PC-9 (cell line): ENCODE measurements around the gene ZBTB7C. TPM values are rescaled to one million over a fixed set of nuclear protein-coding genes. Genes with fewer than 3 reads are reported as not detected.

ENCODE experiments used
- BruUV-seq: library from RNA; stranded (reverse); fragments of 400-500 nt; replicated peaks from 2 replicates; lab custom pipeline; 2021; lab: Mats Ljungman, UMichigan
- CTCF ChIA-PET: fragments of 300-600 bp; sonication (Branson Sonifier 250); formaldehyde crosslinking; loops from one replicate; lab custom pipeline; 2022; ENCODE audit warnings: antibody characterized with exemption; lab: Charles Lee
- POLR2A ChIA-PET: fragments of 300-600 bp; sonication (Branson Sonifier 250); formaldehyde crosslinking; loops from one replicate; lab custom pipeline; 2022; ENCODE audit warnings: antibody characterized with exemption; ENCODE audit not compliant: unreplicated experiment; lab: Charles Lee
- DNase-seq, 2 experiments: peaks; one replicate each; pipeline versions ENCODE4 v3.0.0 to v3.0.0-alpha.2; 2015 to 2022; ENCODE audit warnings: mixed read lengths in 1 of 2
- H2AFZ ChIP-seq: fragments of 200-600 bp; sonication (generic); 2 replicates; pipeline ENCODE4 v1.8.1; 2017; ENCODE audit warnings: antibody characterized with exemption
- H3F3A ChIP-seq: fragments of 200-600 bp; sonication (generic); 2 replicates; pipeline ENCODE4 v1.8.1; 2017; ENCODE audit warnings: antibody characterized with exemption, mild to moderate bottlenecking, low read depth; ENCODE audit not compliant: insufficient read depth
- H3K27ac ChIP-seq: fragments of 200-600 bp; sonication (generic); 2 replicates; pipeline ENCODE4 v1.6.1; 2016; ENCODE audit warnings: mixed run types
- H3K27me3 ChIP-seq: fragments of 200-600 bp; sonication (generic); 2 replicates; pipeline ENCODE4 v1.6.1; 2016; ENCODE audit warnings: low read depth, mixed run types; ENCODE audit not compliant: insufficient read depth
- H3K36me3 ChIP-seq: fragments of 200-600 bp; sonication (generic); 2 replicates; pipeline ENCODE4 v1.6.1; 2016; ENCODE audit warnings: low read depth, mixed run types
- H3K4me1 ChIP-seq: fragments of 200-600 bp; sonication (generic); replicated peaks from 2 replicates; pipeline ENCODE4 v1.6.1; 2016; ENCODE audit warnings: mixed run types; ENCODE audit not compliant: insufficient read depth
- H3K4me2 ChIP-seq: fragments of 200-600 bp; sonication (generic); 2 replicates; pipeline ENCODE4 v1.6.1; 2017; ENCODE audit warnings: mixed run types
- H3K4me3 ChIP-seq: fragments of 200-600 bp; sonication (generic); 2 replicates; pipeline ENCODE4 v1.6.1; 2016; ENCODE audit warnings: mixed run types
- H3K79me2 ChIP-seq: fragments of 200-600 bp; sonication (generic); 2 replicates; pipeline ENCODE4 v1.6.1; 2017; ENCODE audit warnings: low read depth, mixed run types
- H3K9me2 ChIP-seq: fragments of 200-600 bp; sonication (generic); 2 replicates; pipeline ENCODE4 v1.8.1; 2017; ENCODE audit warnings: mild to moderate bottlenecking; ENCODE audit not compliant: insufficient read depth
- H3K9me3 ChIP-seq: fragments of 200-600 bp; sonication (generic); 2 replicates; pipeline ENCODE4 v1.8.1; 2016; ENCODE audit warnings: low read depth; ENCODE audit not compliant: insufficient read depth
- H4K20me1 ChIP-seq: fragments of 200-600 bp; sonication (generic); 2 replicates; pipeline ENCODE4 v1.8.1; 2017; ENCODE audit not compliant: insufficient read depth
- EZH2 ChIP-seq: fragments of 200-600 bp; sonication (generic); IDR thresholded peaks from 2 replicates; pipeline ENCODE4 v1.8.0; 2017; ENCODE audit warnings: antibody characterized with exemption, low read depth
- intact Hi-C: fragments of 100-400 bp; cut with micrococcal nuclease; formaldehyde crosslinking; loops from one replicate; pipeline ENCODE4 v1.10.0; 2022; ENCODE audit not compliant: unreplicated experiment
- total RNA-seq: library from RNA; stranded (reverse); gene quantifications from 2 replicates; pipeline ENCODE4 v1.2.3, GENCODE V29; 2021
- TF ChIP-seq, protein P1 (sequence below): fragments of 200-600 bp; sonication (generic); conservative IDR thresholded peaks from 2 replicates; pipeline ENCODE4 v1.6.1; 2017; ENCODE audit warnings: mixed run types, antibody characterized with exemption, mild to moderate bottlenecking, moderate library complexity

Gene ZBTB7C
- total RNA-seq, 1 experiment from 2014 or later = not detected

DNA sequence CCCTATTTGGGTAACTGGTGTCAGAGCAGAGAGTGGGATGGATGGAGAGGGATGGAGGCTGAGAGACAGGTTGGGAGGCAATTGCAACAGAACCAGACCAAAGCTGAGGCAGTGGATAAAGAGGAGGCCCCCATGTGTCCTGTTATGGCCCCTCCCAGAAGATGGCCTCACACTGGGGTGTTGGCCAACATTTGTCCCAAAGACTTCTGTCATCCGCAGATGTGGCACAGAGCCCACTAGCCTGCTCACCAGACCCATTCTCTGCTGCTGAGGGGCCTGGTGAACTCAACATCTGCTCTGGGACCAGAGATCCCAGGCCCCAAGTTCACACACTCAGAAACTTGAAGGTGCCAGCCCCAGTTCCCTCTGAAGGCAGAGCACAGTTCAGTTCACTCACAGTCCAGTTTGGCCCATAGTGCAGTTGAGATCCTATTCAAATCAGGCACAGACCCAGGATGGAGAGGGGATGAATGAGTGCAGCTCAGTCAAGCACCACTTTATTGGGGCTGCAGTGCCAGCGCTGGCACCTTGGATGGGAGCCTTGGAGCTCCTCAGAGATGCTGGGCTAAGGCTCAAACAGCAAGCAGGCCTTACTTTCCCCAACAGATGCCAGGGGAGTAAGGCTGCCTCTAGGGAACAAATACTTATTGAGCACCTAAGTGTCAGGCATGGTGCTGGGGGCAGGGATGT is 189.2 kb downstream of the ZBTB7C start:
- H3K27ac ChIP-seq = no peak overlapping the region
- TF ChIP-seq, protein P1, sequence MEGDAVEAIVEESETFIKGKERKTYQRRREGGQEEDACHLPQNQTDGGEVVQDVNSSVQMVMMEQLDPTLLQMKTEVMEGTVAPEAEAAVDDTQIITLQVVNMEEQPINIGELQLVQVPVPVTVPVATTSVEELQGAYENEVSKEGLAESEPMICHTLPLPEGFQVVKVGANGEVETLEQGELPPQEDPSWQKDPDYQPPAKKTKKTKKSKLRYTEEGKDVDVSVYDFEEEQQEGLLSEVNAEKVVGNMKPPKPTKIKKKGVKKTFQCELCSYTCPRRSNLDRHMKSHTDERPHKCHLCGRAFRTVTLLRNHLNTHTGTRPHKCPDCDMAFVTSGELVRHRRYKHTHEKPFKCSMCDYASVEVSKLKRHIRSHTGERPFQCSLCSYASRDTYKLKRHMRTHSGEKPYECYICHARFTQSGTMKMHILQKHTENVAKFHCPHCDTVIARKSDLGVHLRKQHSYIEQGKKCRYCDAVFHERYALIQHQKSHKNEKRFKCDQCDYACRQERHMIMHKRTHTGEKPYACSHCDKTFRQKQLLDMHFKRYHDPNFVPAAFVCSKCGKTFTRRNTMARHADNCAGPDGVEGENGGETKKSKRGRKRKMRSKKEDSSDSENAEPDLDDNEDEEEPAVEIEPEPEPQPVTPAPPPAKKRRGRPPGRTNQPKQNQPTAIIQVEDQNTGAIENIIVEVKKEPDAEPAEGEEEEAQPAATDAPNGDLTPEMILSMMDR = no peak
- TF ChIP-seq EZH2 = no peak
- H3K4me3 ChIP-seq = no peak overlapping the region
- H3K9me3 ChIP-seq = no peaks in the 10 kb centered on the region
- CTCF ChIA-PET = no interaction called here
- H3K4me2 ChIP-seq = no peak overlapping the region
- peaks cover 11% of the 10 kb centered on the region; the same call in 1 of the 2 replicates for H3K27me3 ChIP-seq
- H4K20me1 ChIP-seq = no peaks in the 10 kb centered on the region
- no peaks in the 10 kb centered on the region for H3K9me2 ChIP-seq
- H3K36me3 ChIP-seq = no peaks in the 10 kb centered on the region
- H3K4me1 ChIP-seq = peaks cover 20% of the 10 kb centered on the region
- intact Hi-C loops = no loop called here
- no peak for DNase-seq
- H3K79me2 ChIP-seq = no peaks in the 10 kb centered on the region
- H3F3A ChIP-seq = peaks cover 7% of the 10 kb centered on the region; the same call in 1 of the 2 replicates
- POLR2A ChIA-PET = no interaction called here
- H2AFZ ChIP-seq = no peak overlapping the region
- BruUV-seq = no TSS peak

DNA sequence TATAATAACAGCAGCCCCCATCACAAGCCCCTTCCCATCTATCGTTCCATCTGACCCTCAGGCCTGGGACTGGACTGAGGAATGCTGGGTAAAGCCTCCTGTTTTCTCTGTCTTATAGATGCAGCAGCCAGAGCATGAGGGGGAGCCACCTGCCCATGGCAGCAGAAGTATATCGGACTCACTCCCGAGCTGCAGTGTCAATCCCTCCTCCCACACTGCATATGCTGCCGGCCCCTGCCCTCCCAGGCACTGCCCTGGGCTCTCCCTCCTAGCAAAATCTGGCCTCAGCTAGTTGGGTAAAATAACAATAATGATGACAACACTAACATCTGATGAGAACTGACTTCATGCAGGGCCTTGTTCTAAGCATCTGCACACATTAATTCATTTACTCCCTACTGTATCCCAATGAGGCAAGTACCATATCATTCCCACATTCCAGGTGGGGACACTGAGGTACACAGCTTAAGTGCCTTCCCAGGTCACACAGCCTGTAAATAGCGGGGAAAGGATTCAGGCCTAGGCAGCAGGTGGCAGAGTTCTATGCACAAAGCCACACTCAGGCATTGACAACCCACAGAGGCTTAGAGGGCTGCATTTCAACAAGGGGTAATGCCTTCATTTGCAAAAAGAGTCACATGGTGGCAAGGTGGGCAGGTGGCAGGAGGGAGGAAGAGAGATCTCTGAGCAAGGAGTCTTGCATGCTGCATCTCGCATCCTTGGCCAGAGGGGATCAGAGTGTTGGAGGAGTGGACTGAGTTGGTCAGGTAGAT is 190.0 kb downstream of the ZBTB7C start:
- Histone ChIP-seq H3K79me2 (no peaks in the 10 kb centered on the region), H3K4me3 (no peak overlapping the region), H3K9me2 (no peaks in the 10 kb centered on the region), H3K27ac (no peak overlapping the region), H3F3A (peaks cover 7% of the 10 kb centered on the region; the same call in 1 of the 2 replicates), H3K4me1 (peaks cover 22% of the 10 kb centered on the region), H3K4me2 (no peak overlapping the region), H2AFZ (no peak overlapping the region), H3K9me3 (no peaks in the 10 kb centered on the region), H3K27me3 (peaks cover 11% of the 10 kb centered on the region; the same call in 1 of the 2 replicates), H4K20me1 (no peaks in the 10 kb centered on the region), H3K36me3 (no peaks in the 10 kb centered on the region)
- intact Hi-C loops = no loop called here
- BruUV-seq = no TSS peak
- TF ChIP-seq, protein P1 = no peak
- ChIA-PET CTCF (no interaction called here), POLR2A (interaction anchor here (0.6 kb wide), 1 partner anchor 869 kb away, joined by 4 read pairs; no protein-coding TSS in a partner anchor)
- no peak for DNase-seq

DNA sequence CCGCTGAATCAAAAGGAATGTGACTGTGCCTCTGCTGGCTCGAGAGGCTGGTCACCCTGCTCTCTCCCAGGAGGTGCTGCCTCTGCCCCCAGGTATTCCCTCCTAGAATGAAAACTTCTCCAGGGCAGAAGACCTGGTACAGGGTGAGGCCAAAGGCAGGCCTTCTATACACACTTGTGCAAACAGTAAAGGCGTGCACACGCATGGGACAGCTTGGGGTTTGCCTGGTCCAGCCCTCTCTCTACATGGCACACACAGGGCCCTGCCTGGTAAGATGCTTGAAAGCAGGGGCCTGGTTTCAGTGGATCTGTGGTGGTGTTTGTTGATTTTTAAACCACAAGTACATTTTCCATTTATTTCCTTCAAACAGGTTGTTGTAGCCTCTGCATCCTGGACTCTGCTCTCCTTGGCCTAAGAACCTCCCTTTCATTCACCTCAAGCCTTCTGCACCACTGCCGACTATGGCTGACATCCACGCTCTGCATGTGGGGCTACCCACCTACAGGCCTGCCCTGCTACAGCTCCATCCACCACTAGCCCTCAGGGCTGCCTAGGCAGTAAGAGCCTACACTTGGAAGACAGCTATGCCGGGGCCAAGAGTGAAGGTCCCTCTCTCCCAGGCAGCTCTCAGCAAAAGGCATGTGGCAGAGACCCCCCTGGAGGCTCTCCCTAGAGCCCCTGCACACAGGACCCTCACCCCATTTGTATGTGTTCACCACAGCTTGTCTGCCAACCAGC is 190.7 kb downstream of the ZBTB7C start:
- Histone ChIP-seq H3K9me2 (no peaks in the 10 kb centered on the region), H3K79me2 (no peaks in the 10 kb centered on the region), H3K4me3 (no peak overlapping the region), H2AFZ (no peak overlapping the region), H4K20me1 (no peaks in the 10 kb centered on the region), H3K27me3 (peaks cover 11% of the 10 kb centered on the region; the same call in 1 of the 2 replicates), H3K4me1 (peaks cover 22% of the 10 kb centered on the region), H3F3A (peaks cover 7% of the 10 kb centered on the region; the same call in 1 of the 2 replicates), H3K36me3 (no peaks in the 10 kb centered on the region), H3K27ac (no peak overlapping the region), H3K4me2 (no peak overlapping the region), H3K9me3 (no peaks in the 10 kb centered on the region)
- intact Hi-C loops = no loop called here
- no TSS peak for BruUV-seq
- no peak for DNase-seq
- ChIA-PET CTCF (no interaction called here), POLR2A (interaction anchor here (0.6 kb wide), 1 partner anchor 870 kb away, joined by 4 read pairs; no protein-coding TSS in a partner anchor)
- no peak for TF ChIP-seq EZH2
- TF ChIP-seq, protein P1 = no peak
